ENCODE measurements around the gene PARM1. TPM values are rescaled to one million over a fixed set of nuclear protein-coding genes. Genes with fewer than 3 reads are reported as not detected.

PARM1 gene
- total RNA-seq, 1 donor from 2014 or later, result 6.4 TPM

DNA sequence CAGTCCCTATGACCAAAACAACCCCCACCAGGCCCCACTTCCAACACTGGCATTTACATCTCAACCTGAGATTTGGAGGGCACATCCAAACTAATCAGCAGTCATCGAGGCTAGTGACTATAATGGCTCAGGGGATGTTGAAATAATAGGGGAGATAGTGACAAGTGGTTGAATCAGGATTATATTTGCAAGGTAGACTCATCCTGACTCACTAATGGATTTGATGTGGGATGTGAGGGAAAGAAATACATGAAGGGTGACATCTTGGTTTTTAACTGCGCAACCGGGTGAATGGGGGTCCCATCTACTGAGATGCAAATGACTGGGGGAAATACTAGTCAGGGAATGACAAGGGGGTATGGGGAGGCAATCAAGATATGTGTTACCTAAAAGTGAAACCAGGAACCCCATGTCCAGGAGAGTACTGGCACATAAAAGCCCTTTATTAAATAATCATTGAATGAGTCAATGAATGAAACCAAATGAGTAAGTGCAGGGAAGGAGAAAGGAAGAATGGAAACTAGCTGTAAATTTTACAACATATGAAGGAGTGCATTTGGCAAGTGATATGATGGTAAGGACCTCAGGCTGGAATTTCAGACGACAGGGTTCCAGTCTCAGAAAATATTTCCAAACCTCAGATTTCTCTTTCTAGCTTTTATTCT, 78.3 kb downstream of the PARM1 start:
- Mint-ChIP-seq H3K36me3 (ENCODE audit: insufficient read depth) (peaks cover 3% of the 10 kb centered on the region), H3K4me3 (ENCODE audit: low read depth) (no peak overlapping the region), H3K27me3 (no peaks in the 10 kb centered on the region), H3K4me1 (ENCODE audit: low read depth) (no peaks in the 10 kb centered on the region), H3K27ac (no peak overlapping the region), H3K9me3 (ENCODE audit: low read depth) (peaks cover 6% of the 10 kb centered on the region)
- no peak for DNase-seq (ENCODE audit: low spot score, unreplicated experiment)
- TF ChIP-seq, protein P1, sequence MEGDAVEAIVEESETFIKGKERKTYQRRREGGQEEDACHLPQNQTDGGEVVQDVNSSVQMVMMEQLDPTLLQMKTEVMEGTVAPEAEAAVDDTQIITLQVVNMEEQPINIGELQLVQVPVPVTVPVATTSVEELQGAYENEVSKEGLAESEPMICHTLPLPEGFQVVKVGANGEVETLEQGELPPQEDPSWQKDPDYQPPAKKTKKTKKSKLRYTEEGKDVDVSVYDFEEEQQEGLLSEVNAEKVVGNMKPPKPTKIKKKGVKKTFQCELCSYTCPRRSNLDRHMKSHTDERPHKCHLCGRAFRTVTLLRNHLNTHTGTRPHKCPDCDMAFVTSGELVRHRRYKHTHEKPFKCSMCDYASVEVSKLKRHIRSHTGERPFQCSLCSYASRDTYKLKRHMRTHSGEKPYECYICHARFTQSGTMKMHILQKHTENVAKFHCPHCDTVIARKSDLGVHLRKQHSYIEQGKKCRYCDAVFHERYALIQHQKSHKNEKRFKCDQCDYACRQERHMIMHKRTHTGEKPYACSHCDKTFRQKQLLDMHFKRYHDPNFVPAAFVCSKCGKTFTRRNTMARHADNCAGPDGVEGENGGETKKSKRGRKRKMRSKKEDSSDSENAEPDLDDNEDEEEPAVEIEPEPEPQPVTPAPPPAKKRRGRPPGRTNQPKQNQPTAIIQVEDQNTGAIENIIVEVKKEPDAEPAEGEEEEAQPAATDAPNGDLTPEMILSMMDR (IDR thresholded peaks at IDR 0.05; ENCODE audit: unreplicated experiment), result no peak

DNA sequence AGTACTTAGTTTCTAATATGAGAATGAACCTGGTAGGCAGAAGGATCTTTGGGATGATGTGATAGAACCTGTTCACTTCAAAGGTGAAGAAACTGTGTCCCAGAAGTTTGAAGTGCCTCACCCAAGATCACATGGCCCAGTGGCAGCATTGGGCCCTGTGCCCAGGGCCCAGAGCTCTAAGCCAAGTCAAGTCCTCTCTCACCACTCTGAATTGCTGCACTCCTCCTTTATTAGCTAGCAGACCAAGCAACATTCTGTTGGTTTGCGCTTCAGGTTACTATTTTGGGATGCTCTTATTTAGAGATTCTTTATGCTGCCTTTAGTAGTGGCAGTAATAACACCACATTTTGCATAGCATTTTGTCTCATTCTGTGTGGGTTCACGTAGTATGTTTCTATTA, 82.7 kb downstream of the PARM1 start:
- Mint-ChIP-seq H3K36me3 (ENCODE audit: insufficient read depth) (peaks cover 3% of the 10 kb centered on the region), H3K9me3 (ENCODE audit: low read depth) (no peaks in the 10 kb centered on the region)
- TF ChIP-seq, protein P1 (IDR thresholded peaks at IDR 0.05; ENCODE audit: unreplicated experiment), result no peak

DNA sequence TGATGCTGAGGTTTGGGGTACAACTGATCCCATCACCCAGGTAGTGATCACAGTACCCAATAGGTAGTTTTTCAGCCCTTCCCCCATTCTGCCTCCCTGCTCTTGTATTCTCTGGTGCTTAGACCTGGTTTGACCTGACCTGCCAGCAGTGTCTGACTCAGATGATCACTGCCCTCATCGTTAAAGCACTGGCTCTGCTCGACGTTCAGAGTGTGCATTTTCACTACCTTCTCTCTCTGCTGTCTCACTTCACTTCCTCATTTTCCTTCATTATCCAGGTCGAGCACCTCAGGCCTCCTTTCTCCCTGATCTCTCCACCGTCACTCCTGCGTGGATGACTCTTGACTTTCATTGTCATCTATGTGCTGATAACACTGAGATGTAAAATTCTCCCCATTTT, 83.6 kb downstream of the PARM1 start:
- Mint-ChIP-seq H3K27ac (no peak overlapping the region), H3K4me1 (ENCODE audit: low read depth) (no peaks in the 10 kb centered on the region), H3K4me3 (ENCODE audit: low read depth) (no peak overlapping the region), H3K36me3 (ENCODE audit: insufficient read depth) (peaks cover 4% of the 10 kb centered on the region), H3K27me3 (no peaks in the 10 kb centered on the region), H3K9me3 (ENCODE audit: low read depth) (no peaks in the 10 kb centered on the region)
- no peak for DNase-seq (ENCODE audit: low spot score, unreplicated experiment)
- TF ChIP-seq, protein P1 (IDR thresholded peaks at IDR 0.05; ENCODE audit: unreplicated experiment), result no peak

More for the DNA sequence above, 82.7 kb downstream of the PARM1 start:
- H3K27ac Mint-ChIP-seq, result no peak overlapping the region
- no peaks in the 10 kb centered on the region for H3K27me3 Mint-ChIP-seq
- H3K4me1 Mint-ChIP-seq (ENCODE audit: low read depth), result no peaks in the 10 kb centered on the region
- H3K4me3 Mint-ChIP-seq (ENCODE audit: low read depth), result no peak overlapping the region
- no peak for DNase-seq (ENCODE audit: low spot score, unreplicated experiment)

DNA sequence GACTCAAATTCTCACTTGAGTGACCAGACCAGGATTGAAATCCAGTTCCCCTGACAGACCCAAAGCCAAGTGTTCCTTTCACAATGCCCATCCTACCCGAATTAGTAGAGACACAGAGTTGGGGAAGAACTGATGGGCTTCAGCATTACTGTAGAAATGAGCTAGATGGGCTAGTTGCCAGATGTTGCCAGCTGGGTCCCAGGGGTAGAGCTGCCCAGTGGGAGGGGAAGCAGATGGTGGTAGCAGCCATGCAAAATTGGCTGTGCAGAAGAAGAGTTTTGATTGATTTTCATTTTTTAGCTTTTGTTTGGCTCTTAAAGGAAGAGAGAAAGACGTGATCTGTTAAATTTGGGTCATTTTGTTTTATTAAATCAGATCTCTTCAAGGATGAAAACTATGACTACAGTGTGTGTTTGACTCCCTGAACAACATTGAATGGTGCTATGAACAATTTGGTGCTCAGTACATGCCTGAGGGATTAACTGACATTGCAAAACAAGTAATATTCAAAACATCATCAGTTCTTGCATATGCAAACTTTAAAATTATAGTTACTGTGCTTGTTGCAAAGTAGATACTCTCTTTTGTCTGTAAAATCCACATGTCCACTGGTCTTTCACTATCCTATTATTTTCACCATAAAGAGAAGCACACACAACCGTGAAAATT, 86.0 kb downstream of the PARM1 start:
- Mint-ChIP-seq H3K4me3 (ENCODE audit: low read depth) (no peak overlapping the region), H3K9me3 (ENCODE audit: low read depth) (no peaks in the 10 kb centered on the region), H3K36me3 (ENCODE audit: insufficient read depth) (peaks cover 2% of the 10 kb centered on the region)

DNA sequence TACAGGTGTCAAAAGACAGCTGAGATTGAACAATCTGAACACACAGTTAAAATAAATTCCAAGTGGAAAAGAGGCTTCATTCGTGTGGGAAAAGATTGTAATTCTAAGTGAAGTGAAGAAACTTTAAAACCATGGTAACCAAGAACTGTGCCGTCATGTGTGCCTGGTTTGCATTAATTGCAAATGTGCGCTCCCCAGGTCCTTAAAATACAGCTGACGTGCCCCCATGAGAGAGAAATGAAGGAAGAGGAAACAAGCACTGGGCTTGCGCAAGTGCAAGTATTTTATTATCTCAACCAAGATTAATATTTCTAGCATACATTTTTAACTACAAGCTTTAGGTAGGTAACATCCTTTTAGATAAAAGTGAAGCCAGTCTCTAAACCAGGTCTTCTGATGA, 92.5 kb downstream of the PARM1 start:
- no peak for DNase-seq (ENCODE audit: low spot score, unreplicated experiment)
- Mint-ChIP-seq H3K9me3 (ENCODE audit: low read depth) (peaks cover 3% of the 10 kb centered on the region), H3K27me3 (no peaks in the 10 kb centered on the region), H3K36me3 (ENCODE audit: insufficient read depth) (peaks cover 1% of the 10 kb centered on the region), H3K4me3 (ENCODE audit: low read depth) (no peak overlapping the region), H3K27ac (peak overlapping the region; percentile 2), H3K4me1 (ENCODE audit: low read depth) (peaks cover 4% of the 10 kb centered on the region)
- TF ChIP-seq, protein P1 (IDR thresholded peaks at IDR 0.05; ENCODE audit: unreplicated experiment), result no peak

More for the DNA sequence above, 86.0 kb downstream of the PARM1 start:
- TF ChIP-seq, protein P1 (IDR thresholded peaks at IDR 0.05; ENCODE audit: unreplicated experiment), result no peak
- no peak overlapping the region for H3K27ac Mint-ChIP-seq
- no peaks in the 10 kb centered on the region for H3K27me3 Mint-ChIP-seq
- H3K4me1 Mint-ChIP-seq (ENCODE audit: low read depth), result no peaks in the 10 kb centered on the region
- no peak for DNase-seq (ENCODE audit: low spot score, unreplicated experiment)
